ENCODE measurements around the gene MYO7A. TPM values are rescaled to one million over a fixed set of nuclear protein-coding genes. Genes with fewer than 3 reads are reported as not detected.

Gene MYO7A
- total RNA-seq, 1 donor from 2014 or later, result 3.2 TPM

DNA sequence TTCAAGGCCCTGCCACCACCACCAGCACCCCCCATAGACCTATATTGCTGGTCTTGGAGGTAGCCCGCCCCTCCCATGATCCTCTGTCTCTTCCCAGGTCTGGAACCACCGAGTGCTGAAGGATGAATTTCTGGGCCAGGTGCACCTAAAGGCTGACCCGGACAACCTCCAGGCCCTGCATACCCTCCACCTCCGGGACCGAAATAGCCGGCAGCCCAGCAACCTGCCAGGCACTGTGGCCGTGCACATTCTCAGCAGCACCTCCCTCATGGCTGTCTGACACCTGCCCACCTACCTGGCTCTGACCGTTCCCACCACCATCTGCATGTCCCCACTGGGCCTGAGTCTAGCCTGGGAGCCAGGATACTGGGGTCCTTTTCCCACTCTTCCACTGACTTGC is 4.5 kb upstream of the MYO7A start:
- H3K9me3 ChIP-seq (replicated peaks), result no peaks in the 10 kb centered on the region
- H3K27ac ChIP-seq (replicated peaks), result no peak overlapping the region
- DNase-seq, result no peak
- H3K4me1 ChIP-seq, result peaks cover 20% of the 10 kb centered on the region
- TF ChIP-seq, protein P1, sequence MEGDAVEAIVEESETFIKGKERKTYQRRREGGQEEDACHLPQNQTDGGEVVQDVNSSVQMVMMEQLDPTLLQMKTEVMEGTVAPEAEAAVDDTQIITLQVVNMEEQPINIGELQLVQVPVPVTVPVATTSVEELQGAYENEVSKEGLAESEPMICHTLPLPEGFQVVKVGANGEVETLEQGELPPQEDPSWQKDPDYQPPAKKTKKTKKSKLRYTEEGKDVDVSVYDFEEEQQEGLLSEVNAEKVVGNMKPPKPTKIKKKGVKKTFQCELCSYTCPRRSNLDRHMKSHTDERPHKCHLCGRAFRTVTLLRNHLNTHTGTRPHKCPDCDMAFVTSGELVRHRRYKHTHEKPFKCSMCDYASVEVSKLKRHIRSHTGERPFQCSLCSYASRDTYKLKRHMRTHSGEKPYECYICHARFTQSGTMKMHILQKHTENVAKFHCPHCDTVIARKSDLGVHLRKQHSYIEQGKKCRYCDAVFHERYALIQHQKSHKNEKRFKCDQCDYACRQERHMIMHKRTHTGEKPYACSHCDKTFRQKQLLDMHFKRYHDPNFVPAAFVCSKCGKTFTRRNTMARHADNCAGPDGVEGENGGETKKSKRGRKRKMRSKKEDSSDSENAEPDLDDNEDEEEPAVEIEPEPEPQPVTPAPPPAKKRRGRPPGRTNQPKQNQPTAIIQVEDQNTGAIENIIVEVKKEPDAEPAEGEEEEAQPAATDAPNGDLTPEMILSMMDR (IDR thresholded peaks at IDR 0.05; ENCODE audit: borderline replicate concordance), result no peak
- no peaks in the 10 kb centered on the region for H3K36me3 ChIP-seq
- intact Hi-C loops (cut with micrococcal nuclease), result no loop called here
- peaks cover 13% of the 10 kb centered on the region for H3K27me3 ChIP-seq (ENCODE audit: low read depth)
- no peak overlapping the region for H3K4me3 ChIP-seq

DNA sequence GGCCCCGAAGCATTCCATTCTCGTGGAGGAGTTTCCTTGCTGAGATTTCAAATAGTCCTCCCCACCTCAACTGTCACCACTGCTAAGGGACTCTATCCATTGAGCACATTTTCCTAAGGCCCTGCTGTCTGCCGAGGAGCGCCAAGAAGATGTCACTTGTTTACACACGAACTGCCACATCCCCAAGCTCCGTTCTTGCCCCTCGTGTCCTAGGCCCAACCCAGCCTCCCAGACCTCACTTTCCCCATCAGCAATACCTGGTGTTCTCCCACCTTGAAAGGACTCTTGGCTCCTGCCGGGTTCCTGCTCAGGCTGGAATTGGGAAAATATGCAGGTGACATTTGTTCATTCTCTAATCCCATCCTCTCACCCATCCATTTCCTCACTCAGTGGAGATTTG is 4.0 kb upstream of the MYO7A start:
- Histone ChIP-seq H3K27me3 (ENCODE audit: low read depth) (peaks cover 13% of the 10 kb centered on the region), H3K4me1 (peaks cover 21% of the 10 kb centered on the region), H3K9me3 (replicated peaks) (no peaks in the 10 kb centered on the region), H3K4me3 (no peak overlapping the region), H3K36me3 (no peaks in the 10 kb centered on the region), H3K27ac (replicated peaks) (no peak overlapping the region)
- intact Hi-C loops (cut with micrococcal nuclease), result no loop called here
- no peak for DNase-seq
- TF ChIP-seq, protein P1 (IDR thresholded peaks at IDR 0.05; ENCODE audit: borderline replicate concordance), result no peak

DNA sequence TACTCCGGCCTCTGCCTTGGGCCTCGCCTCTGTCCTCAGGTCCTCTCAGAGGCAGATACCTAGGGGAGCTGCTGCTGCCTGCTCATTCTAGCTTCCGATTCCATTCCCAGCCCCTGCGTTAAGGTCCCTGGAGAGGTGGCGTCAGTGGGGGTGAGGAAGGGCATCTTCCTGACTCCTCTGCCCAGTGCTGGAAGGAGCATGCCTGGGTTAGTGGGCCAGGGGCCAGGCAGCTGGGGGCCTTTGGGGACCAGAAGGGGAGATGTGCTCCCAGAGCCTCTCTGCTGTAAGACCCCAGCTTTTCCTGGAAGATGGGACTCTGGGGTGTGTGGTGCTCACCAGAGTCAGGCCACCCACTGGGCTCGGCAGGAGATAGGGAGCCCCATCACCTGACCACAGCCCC is 3.6 kb upstream of the MYO7A start:
- Histone ChIP-seq H3K9me3 (replicated peaks) (no peaks in the 10 kb centered on the region), H3K36me3 (no peaks in the 10 kb centered on the region), H3K4me3 (no peak overlapping the region), H3K27ac (replicated peaks) (no peak overlapping the region), H3K4me1 (peaks cover 21% of the 10 kb centered on the region), H3K27me3 (ENCODE audit: low read depth) (peaks cover 13% of the 10 kb centered on the region)
- intact Hi-C loops (cut with micrococcal nuclease), result no loop called here
- no peak for DNase-seq
- TF ChIP-seq, protein P1 (IDR thresholded peaks at IDR 0.05; ENCODE audit: borderline replicate concordance), result no peak

DNA sequence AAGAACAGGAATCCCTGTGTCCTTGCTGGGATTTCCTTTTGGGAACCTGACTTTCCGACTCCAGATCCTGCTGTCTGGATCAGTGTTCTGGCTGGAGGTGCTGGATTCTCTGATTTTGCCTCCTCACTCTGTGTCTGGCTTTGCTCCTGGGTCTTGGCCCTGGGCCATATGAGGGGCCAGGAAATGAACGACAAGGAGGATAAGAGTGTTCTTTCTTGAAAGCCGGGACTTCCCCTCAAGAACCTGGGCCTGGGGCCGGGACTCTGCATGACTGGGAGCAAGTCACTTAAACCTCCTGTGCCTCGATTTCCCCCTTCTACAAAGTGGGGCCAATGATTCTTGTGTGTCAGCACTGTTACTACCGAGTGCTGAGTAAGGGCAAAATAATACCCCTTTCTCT is 2.9 kb upstream of the MYO7A start:
- DNase-seq, result no peak
- no peaks in the 10 kb centered on the region for H3K9me3 ChIP-seq (replicated peaks)
- H3K4me3 ChIP-seq, result no peak overlapping the region
- no peaks in the 10 kb centered on the region for H3K36me3 ChIP-seq
- peaks cover 27% of the 10 kb centered on the region for H3K4me1 ChIP-seq
- TF ChIP-seq, protein P1 (IDR thresholded peaks at IDR 0.05; ENCODE audit: borderline replicate concordance), result no peak
- H3K27me3 ChIP-seq (ENCODE audit: low read depth), result peaks cover 13% of the 10 kb centered on the region
- no peak overlapping the region for H3K27ac ChIP-seq (replicated peaks)
- intact Hi-C loops (cut with micrococcal nuclease), result loop anchor here (5.0 kb wide), 1 partner anchor 62 kb away; no protein-coding TSS in a partner anchor

DNA sequence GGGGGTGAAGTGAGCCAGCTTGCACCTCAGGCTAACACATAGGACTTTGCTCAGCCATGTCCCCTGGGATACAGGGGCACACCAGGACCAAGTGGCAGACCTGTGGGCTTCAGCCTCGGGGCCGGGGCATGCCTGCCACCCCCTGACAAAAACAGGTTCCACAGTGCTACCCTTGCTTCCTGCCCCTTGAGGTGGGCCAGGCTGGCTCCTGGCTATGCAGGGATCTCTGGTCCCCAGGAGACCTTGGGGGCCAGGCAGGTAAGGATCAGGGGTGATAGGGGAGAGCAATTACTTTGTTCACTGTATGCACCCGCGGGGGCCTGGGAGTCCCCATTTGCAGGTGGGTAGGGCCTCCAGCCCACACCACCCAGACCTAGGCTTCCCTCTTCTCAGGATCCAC is 2.4 kb upstream of the MYO7A start:
- H3K27ac ChIP-seq (replicated peaks), result no peak overlapping the region
- peaks cover 13% of the 10 kb centered on the region for H3K27me3 ChIP-seq (ENCODE audit: low read depth)
- H3K36me3 ChIP-seq, result no peaks in the 10 kb centered on the region
- TF ChIP-seq, protein P1 (IDR thresholded peaks at IDR 0.05; ENCODE audit: borderline replicate concordance), result no peak
- H3K9me3 ChIP-seq (replicated peaks), result no peaks in the 10 kb centered on the region
- no peak for DNase-seq
- H3K4me1 ChIP-seq, result peaks cover 32% of the 10 kb centered on the region
- intact Hi-C loops (cut with micrococcal nuclease), result loop anchor here (5.0 kb wide), 1 partner anchor 62 kb away; no protein-coding TSS in a partner anchor
- no peak overlapping the region for H3K4me3 ChIP-seq

Measured in left ventricle myocardium inferior (tissue), 1 donor.